GM18951 (cell line): ENCODE data around the gene ALPG.

Experiments
- POLR2A ChIP-seq: IDR thresholded peaks from 4 replicates; pipeline ENCODE4 v1.6.1; 2011; ENCODE audit warnings: mild to moderate bottlenecking; ENCODE audit not compliant: insufficient read length, insufficient read depth; ENCODE audit errors: extremely low read depth
- in situ Hi-C: fragments of 300-500 bp; cut with MboI; formaldehyde crosslinking; loops from one replicate; pipeline ENCODE4 v1.12.0; 2022; ENCODE audit warnings: low sequenced_read_pairs, mixed read lengths, inconsistent platforms; ENCODE audit not compliant: unreplicated experiment

Gene ALPG

GRCh38 chr2:232454630-232455029, 48.0 kb downstream of the ALPG start:
- in situ Hi-C loops: no loop called here
- no peak for TF ChIP-seq POLR2A

GRCh38 chr2:232455426-232456255, 49.0 kb downstream of the ALPG start, which contains the start of gene ALPI:
Gene ALPI (plus strand): TSS chr2:232456153. CDS start chr2:232456200, 47 bp downstream.
- no peak for TF ChIP-seq POLR2A
- in situ Hi-C loops: no loop called here

- no peak for TF ChIP-seq POLR2A
- in situ Hi-C loops: no loop called here
These were observed 49.9 kb downstream of the ALPG start for GRCh38 chr2:232456296-232457120.

- no peak for TF ChIP-seq POLR2A
- in situ Hi-C loops: no loop called here
These were observed 50.7 kb downstream of the ALPG start for GRCh38 chr2:232457121-232458011.

GRCh38 chr2:232458051-232458660, 51.5 kb downstream of the ALPG start:
- no peak for TF ChIP-seq POLR2A
- in situ Hi-C loops: no loop called here

GRCh38 chr2:232458661-232459418, 52.2 kb downstream of the ALPG start:
- in situ Hi-C loops: no loop called here
- no peak for TF ChIP-seq POLR2A

GRCh38 chr2:232459419-232460035, 52.9 kb downstream of the ALPG start:
- in situ Hi-C loops: no loop called here
- TF ChIP-seq POLR2A: no peak

- in situ Hi-C loops: no loop called here
- TF ChIP-seq POLR2A: no peak
These were observed 53.5 kb downstream of the ALPG start for GRCh38 chr2:232460171-232460570.
